DLD1 (cell line): ENCODE results near the gene AP3S2.
"Not testable (repeated sequence)": the region's sequence is repeated elsewhere in the genome, so short reads cannot be mapped to it uniquely, and the experiment has no call there.

Source experiments
- in situ Hi-C: cut with HindIII; loops from 2 replicates; pipeline ENCODE4 v1.10.0; 2017; ENCODE audit warnings: low sequenced_read_pairs

AP3S2 gene

GRCh38 chr15:89836267-89837133, 57.3 kb downstream of the AP3S2 start:
- in situ Hi-C loops, result no loop called here

- in situ Hi-C loops, result no loop called here
Observed at GRCh38 chr15:89835176-89835564, 58.6 kb downstream of the AP3S2 start.

DNA sequence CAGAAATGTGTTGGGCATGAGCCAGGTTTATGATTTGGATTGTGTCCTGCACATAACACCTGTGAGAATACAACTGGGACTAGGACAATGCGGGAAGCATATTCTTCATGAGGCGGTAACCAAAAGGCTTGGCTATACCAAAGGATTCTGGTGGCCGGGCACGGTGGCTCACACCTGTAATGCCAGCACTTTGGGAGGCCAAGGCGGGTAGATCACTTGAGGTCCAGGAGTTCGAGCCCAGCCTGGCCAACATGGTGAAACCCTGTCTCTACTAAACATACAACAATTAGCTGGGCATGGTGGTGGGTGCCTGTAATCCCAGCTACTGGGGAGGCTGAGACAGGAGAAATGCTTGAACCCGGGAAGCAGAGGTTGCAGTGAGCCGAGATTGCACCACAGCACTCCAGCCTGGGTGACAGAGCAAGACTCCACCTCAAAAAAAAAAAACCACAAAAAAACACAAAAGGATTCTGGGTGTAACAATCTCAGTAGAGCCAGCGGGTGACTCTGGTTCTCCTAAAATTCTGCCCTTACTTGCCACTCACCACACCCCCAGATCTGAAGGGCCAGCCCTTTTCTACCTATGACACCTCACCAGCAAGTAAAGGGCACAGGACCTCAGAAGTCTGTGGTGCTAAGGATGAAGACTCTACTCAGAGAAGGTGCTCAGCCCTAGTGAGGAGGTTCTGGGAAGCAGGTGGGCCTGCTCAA, 59.2 kb downstream of the AP3S2 start:
- in situ Hi-C loops, result not testable (repeated sequence)

GRCh38 chr15:89833966-89834365, 59.8 kb downstream of the AP3S2 start:
- in situ Hi-C loops, result no loop called here

GRCh38 chr15:89830639-89831038, 63.2 kb downstream of the AP3S2 start:
- in situ Hi-C loops, result no loop called here

DNA sequence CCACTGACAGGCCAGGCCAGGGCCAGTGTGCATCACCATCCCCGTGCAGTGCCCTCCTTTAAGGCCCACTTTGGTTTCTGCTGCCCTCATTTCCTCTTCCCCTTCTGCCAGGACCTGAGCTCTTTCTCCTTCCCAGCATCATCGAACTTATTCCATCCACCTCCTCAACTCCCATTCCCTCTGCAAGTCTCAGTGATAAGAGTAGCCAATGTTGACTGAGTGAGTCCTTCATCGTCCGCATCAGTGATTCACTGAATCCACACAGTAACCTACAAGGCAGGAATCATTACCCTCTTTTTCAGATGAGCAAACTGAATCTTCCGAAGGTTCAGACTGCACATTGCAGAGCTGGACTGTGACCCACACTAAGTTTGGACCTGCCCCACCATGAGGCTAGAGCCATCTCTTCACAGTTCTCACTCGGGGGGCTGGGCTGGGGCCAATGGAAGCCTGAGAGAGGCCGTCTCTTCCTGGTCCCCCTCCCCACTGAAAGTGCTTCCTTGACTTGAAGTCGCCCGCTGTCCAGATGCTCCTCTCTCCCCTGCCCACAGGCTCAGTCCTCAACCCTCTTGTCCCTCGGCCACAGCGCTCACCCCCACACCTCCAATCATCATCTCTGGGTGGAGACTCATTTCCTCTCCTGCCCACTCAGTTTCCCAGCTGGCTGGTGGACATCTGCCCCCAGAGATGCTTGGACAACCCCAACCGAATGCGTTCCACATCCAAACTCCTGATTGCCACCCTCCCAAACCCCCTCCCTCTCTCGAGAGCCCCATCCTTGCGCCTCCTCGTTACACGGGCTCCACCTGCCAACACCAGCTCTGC, 64.0 kb downstream of the AP3S2 start:
- in situ Hi-C loops, result no loop called here

- in situ Hi-C loops, result no loop called here
Observed at GRCh38 chr15:89829161-89829560, 64.6 kb downstream of the AP3S2 start.

GRCh38 chr15:89828281-89829145, 65.3 kb downstream of the AP3S2 start:
- in situ Hi-C loops, result no loop called here

- in situ Hi-C loops, result no loop called here
Observed at GRCh38 chr15:89827829-89828228, 66.0 kb downstream of the AP3S2 start.

DNA sequence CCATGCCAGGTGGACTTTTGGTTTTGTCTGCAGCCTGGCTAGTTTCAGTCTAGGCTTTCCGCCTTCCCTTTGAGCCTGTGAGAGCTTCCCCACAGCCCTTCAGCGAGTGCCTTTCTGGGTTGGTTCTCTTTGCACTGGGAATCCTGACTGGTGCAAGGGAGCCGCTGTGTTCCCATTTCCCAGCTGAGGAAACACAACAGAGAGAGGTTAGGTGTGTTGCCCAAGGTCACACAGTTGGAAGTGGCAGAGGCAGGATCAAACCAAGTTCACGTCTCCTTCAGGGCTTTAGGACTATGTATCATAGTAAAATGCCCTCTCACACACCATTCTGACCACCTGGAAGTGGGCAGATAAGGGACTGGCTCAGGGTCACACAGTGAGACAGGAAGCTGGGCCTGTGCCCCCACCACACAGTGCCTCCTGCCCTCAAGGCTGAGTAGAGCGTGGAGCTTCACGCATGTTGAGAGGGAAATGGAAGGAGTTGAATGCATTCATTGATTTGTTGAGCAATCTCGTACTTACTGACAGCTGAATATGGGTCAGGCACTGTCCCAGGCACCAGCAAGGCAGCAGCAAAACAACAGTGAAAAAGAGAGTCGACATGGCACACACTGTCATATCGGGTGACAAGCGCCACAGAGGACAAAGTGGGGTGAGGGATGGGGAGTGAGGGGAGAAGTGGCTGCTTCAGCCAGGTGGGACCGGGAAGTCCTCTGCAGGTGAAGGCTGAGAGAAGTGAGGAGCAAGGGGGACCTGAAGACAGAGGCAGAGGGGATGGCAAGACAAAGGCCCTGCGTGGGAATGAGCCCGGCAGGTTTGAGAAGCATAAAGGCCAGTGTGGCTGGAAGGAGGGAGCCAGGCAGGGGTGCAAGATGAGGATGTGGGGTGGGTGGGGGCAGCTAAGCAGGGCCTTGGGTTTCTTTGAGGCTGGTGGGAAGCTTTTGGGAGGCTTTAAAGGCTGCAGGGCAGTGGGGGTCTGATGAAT, 66.8 kb downstream of the AP3S2 start:
- in situ Hi-C loops, result no loop called here

GRCh38 chr15:89825271-89825940, 68.4 kb downstream of the AP3S2 start:
- in situ Hi-C loops, result no loop called here

- in situ Hi-C loops, result no loop called here
Observed at GRCh38 chr15:89824607-89824867, 69.3 kb downstream of the AP3S2 start.

DNA sequence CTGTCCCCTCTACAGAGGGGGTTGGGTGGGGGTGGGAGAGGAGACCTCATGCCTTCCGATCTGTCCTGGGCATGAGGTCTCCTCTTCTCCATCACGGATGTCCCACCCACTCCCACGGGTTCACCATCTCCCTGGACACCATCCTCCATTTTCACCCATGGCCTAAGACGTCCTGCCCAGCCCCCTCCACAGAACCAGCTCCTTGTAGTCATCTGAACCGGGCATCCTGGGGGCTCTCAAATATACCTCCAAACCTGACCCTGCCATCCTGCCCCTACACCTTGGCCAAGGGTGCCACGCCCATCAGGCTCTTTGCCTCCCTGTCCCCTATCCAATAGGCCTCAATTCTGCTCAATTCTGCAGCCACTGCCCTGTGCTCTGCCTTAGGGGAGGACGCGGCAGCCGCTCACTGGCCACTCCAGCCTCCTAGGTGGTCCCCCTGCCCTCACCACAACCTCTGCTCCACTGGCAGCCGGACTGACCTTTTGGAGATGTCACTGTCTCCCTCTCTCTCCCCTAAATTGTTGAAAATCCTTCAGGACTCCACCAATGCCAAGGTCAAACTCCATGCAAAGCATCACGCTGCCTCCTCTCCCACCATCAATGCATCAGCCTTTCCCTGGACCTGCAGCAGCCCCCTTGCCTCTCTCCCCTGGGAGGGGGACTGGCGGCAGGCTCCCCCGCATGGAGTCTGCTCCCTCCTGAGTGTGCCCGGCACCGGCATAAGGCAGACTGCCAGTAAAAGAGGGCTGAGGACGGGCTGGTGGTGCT, 69.8 kb downstream of the AP3S2 start:
- in situ Hi-C loops, result no loop called here

GRCh38 chr15:89822951-89823711, 70.7 kb downstream of the AP3S2 start:
- in situ Hi-C loops, result no loop called here

DNA sequence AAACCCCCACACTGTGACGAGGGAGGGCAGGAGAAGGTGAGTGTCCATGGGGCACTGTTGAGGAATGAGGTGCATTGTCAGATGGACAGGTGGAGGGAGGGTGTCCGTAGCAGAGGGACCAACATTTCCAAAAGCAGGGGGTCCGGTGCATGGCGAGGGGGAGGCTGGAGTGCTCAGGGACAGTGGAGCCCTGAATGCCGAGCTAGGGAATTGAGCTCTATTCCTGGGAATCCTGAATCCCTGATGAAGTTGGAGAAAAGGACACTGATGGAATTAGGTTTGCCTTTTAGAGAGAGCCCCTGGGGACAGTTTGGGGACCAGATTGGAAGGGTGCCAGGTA, 71.2 kb downstream of the AP3S2 start:
- in situ Hi-C loops, result no loop called here

- in situ Hi-C loops, result no loop called here
Observed at GRCh38 chr15:89822026-89822425, 71.8 kb downstream of the AP3S2 start.
